GM23338 (cell line): ENCODE data around the gene TNFSF10. TPM values are rescaled to one million over a fixed set of nuclear protein-coding genes. Genes with fewer than 3 reads are reported as not detected.

Source experiments
- ATAC-seq: fragments of 200-7000 bp; cut with Tn5 transposase; 3 replicates; pipeline ENCODE4 v1.9.1; 2020
- DNase-seq: peaks from one replicate; pipeline ENCODE4 v3.0.0-alpha.2; 2015; ENCODE audit warnings: low spot score
- H2AFZ ChIP-seq: fragments of 200-600 bp; sonication (generic); 2 replicates; pipeline ENCODE4 v1.8.0; 2016; ENCODE audit warnings: antibody characterized with exemption, mild to moderate bottlenecking, moderate library complexity
- H3F3A ChIP-seq: fragments of 200-600 bp; sonication (generic); replicated peaks from 2 replicates; pipeline ENCODE4 v1.8.0; 2017; ENCODE audit warnings: antibody characterized with exemption, mixed run types, low read depth
- H3K27ac ChIP-seq: fragments of 200-600 bp; sonication (generic); 2 replicates; pipeline ENCODE4 v1.6.1; 2016; ENCODE audit warnings: low read depth
- H3K27me3 ChIP-seq: fragments of 200-600 bp; sonication (generic); 2 replicates; pipeline ENCODE4 v1.8.0; 2016; ENCODE audit warnings: mild to moderate bottlenecking, mixed run types, moderate library complexity; ENCODE audit not compliant: insufficient read depth
- H3K36me3 ChIP-seq: fragments of 200-600 bp; sonication (generic); 2 replicates; pipeline ENCODE4 v1.8.0; 2016; ENCODE audit warnings: mild to moderate bottlenecking; ENCODE audit not compliant: insufficient read depth
- H3K4me1 ChIP-seq: fragments of 200-600 bp; sonication (generic); 2 replicates; pipeline ENCODE4 v1.8.0; 2016; ENCODE audit warnings: mild to moderate bottlenecking, moderate library complexity; ENCODE audit not compliant: insufficient read depth
- H3K4me2 ChIP-seq: fragments of 200-600 bp; sonication (generic); 2 replicates; pipeline ENCODE4 v1.7.1; 2017; ENCODE audit warnings: mixed run types
- H3K4me3 ChIP-seq: fragments of 200-600 bp; sonication (generic); 2 replicates; pipeline ENCODE4 v1.6.1; 2016; ENCODE audit warnings: mixed run types
- H3K79me2 ChIP-seq: fragments of 200-600 bp; sonication (generic); replicated peaks from 2 replicates; pipeline ENCODE4 v1.8.0; 2017; ENCODE audit warnings: mild to moderate bottlenecking; ENCODE audit not compliant: insufficient read depth
- H3K9me2 ChIP-seq: fragments of 200-600 bp; sonication (generic); 2 replicates; pipeline ENCODE4 v1.8.0; 2017; ENCODE audit not compliant: insufficient read depth
- H4K20me1 ChIP-seq: fragments of 200-600 bp; sonication (generic); replicated peaks from 2 replicates; pipeline ENCODE4 v1.8.0; 2017; ENCODE audit warnings: mild to moderate bottlenecking; ENCODE audit not compliant: insufficient read depth
- H3K27ac Mint-ChIP-seq: 2 replicates; pipeline ENCODE4 v1.8.0; 2020; ENCODE audit warnings: inconsistent platforms, mild to moderate bottlenecking, moderate library complexity, mixed read lengths
- H3K27me3 Mint-ChIP-seq: 3 replicates; pipeline ENCODE4 v1.8.0; 2022; ENCODE audit warnings: low read depth, mild to moderate bottlenecking, moderate library complexity, mixed read lengths, inconsistent platforms; ENCODE audit not compliant: insufficient read depth, poor library complexity
- H3K36me3 Mint-ChIP-seq: 3 replicates; pipeline ENCODE4 v1.8.0; 2021; ENCODE audit warnings: low read depth, mild to moderate bottlenecking, inconsistent platforms, moderate library complexity, mixed read lengths
- H3K4me1 Mint-ChIP-seq: 3 replicates; pipeline ENCODE4 v1.8.0; 2020; ENCODE audit warnings: mild to moderate bottlenecking, inconsistent platforms, mixed read lengths
- H3K4me3 Mint-ChIP-seq: 3 replicates; pipeline ENCODE4 v1.8.0; 2021; ENCODE audit warnings: moderate library complexity, mild to moderate bottlenecking, inconsistent platforms, mixed read lengths
- H3K9me3 Mint-ChIP-seq: 3 replicates; pipeline ENCODE4 v1.8.0; 2020; ENCODE audit warnings: moderate library complexity, mild to moderate bottlenecking, inconsistent platforms, mixed read lengths
- CREB1 ChIP-seq: fragments of 250-450 bp; sonication (Bioruptor Pico); IDR thresholded peaks from 2 replicates; pipeline ENCODE4 v1.5.0; 2020; ENCODE audit warnings: low read depth, mild to moderate bottlenecking, moderate library complexity
- CTCF ChIP-seq, 2 experiments: fragments of 200-600 bp in 1 of 2; sonication (generic) in 1 of 2; conservative IDR thresholded peaks; 2 replicates each; pipeline versions ENCODE4 v1.5.1 to v1.6.1; 2016 to 2017; ENCODE audit warnings: antibody characterized with exemption in 2 of 2, low read depth in 2 of 2, mild to moderate bottlenecking in 2 of 2, moderate library complexity in 1 of 2
- ETS1 ChIP-seq: IDR thresholded peaks from 2 replicates; pipeline ENCODE4 v1.6.1; 2016; ENCODE audit warnings: antibody characterized with exemption
- EZH2 ChIP-seq: fragments of 200-600 bp; sonication (generic); IDR thresholded peaks from one replicate; pipeline ENCODE4 v1.8.0; 2017; ENCODE audit warnings: antibody characterized with exemption, mild to moderate bottlenecking, low read depth; ENCODE audit not compliant: unreplicated experiment
- EZH2phosphoT487 ChIP-seq: fragments of 200-600 bp; sonication (generic); IDR thresholded peaks from one replicate; pipeline ENCODE4 v1.8.1; 2018; ENCODE audit warnings: antibody characterized with exemption; ENCODE audit not compliant: unreplicated experiment
- JUNB ChIP-seq: IDR thresholded peaks from one replicate; pipeline ENCODE4 v1.6.1; 2016; ENCODE audit warnings: antibody characterized with exemption; ENCODE audit not compliant: unreplicated experiment
- NANOG ChIP-seq: IDR thresholded peaks from 2 replicates; pipeline ENCODE4 v1.6.1; 2016; ENCODE audit warnings: antibody characterized with exemption, borderline replicate concordance
- POLR2AphosphoS5 ChIP-seq: IDR thresholded peaks from 2 replicates; pipeline ENCODE4 v1.6.1; 2016; ENCODE audit warnings: antibody characterized with exemption, low read depth
- STAT1 ChIP-seq: IDR thresholded peaks from one replicate; pipeline ENCODE4 v1.6.1; 2016; ENCODE audit warnings: antibody characterized with exemption; ENCODE audit not compliant: unreplicated experiment
- ZNF114 ChIP-seq: fragments of 250-450 bp; sonication (Bioruptor Pico); IDR thresholded peaks from 2 replicates; pipeline ENCODE4 v1.5.0; 2020; ENCODE audit warnings: mild to moderate bottlenecking, moderate library complexity
- ZNF331 ChIP-seq: fragments of 250-450 bp; sonication (Bioruptor Pico); IDR thresholded peaks from 2 replicates; pipeline ENCODE4 v1.5.0; 2020; ENCODE audit warnings: low read depth, mild to moderate bottlenecking, moderate library complexity
- polyA plus RNA-seq: library from polyadenylated mRNA; unstranded; fragments of >200 nt; fragmentation: Nextera tagmentation; extraction: Ambion mirVana; gene quantifications from 2 replicates; pipeline ENCODE4 v1.2.1, GENCODE V29; 2016
- total RNA-seq: library from RNA; depleted of rRNA; stranded (reverse); fragments of >200 nt; shearing (Covaris generic); gene quantifications from 2 replicates; pipeline ENCODE4 v1.2.3, GENCODE V29; 2014
- TF ChIP-seq, protein P1 (sequence below): fragments of 250-450 bp; sonication (Bioruptor Pico); IDR thresholded peaks from 2 replicates; pipeline ENCODE4 v1.5.0; 2020; ENCODE audit warnings: mild to moderate bottlenecking, moderate library complexity
- TF ChIP-seq, protein P2 (sequence below): IDR thresholded peaks from one replicate; pipeline ENCODE4 v1.6.1; 2018; ENCODE audit warnings: antibody characterized with exemption; ENCODE audit not compliant: unreplicated experiment

The TNFSF10 gene
- total and polyA plus RNA-seq, 2 experiments from 2014 or later: 0.27 TPM; not detected in 1

GRCh38 chr3:172543884-172544283 is 20.7 kb upstream of the TNFSF10 start (continued):
- no peak for TF ChIP-seq EZH2phosphoT487
- TF ChIP-seq CREB1 (CRISPR knock-in tag): no peak
- no peak for TF ChIP-seq ZNF114 (CRISPR knock-in tag)

- Mint-ChIP-seq H3K27ac (no peak overlapping the region), H3K4me1 (no peaks in the 10 kb centered on the region; the same call in 1 of the 3 replicates), H3K36me3 (no peaks in the 10 kb centered on the region), H3K4me3 (no peak overlapping the region), H3K9me3 (no peaks in the 10 kb centered on the region), H3K27me3 (no peaks in the 10 kb centered on the region)
- ATAC-seq (no peak), DNase-seq (no peak)
- no peaks in the 10 kb centered on the region for H3K27me3 ChIP-seq
- no peaks in the 10 kb centered on the region for H3K36me3 ChIP-seq
- no peaks in the 10 kb centered on the region for H4K20me1 ChIP-seq
- no peak for TF ChIP-seq NANOG
- no peak for TF ChIP-seq JUNB
- TF ChIP-seq, protein P1, sequence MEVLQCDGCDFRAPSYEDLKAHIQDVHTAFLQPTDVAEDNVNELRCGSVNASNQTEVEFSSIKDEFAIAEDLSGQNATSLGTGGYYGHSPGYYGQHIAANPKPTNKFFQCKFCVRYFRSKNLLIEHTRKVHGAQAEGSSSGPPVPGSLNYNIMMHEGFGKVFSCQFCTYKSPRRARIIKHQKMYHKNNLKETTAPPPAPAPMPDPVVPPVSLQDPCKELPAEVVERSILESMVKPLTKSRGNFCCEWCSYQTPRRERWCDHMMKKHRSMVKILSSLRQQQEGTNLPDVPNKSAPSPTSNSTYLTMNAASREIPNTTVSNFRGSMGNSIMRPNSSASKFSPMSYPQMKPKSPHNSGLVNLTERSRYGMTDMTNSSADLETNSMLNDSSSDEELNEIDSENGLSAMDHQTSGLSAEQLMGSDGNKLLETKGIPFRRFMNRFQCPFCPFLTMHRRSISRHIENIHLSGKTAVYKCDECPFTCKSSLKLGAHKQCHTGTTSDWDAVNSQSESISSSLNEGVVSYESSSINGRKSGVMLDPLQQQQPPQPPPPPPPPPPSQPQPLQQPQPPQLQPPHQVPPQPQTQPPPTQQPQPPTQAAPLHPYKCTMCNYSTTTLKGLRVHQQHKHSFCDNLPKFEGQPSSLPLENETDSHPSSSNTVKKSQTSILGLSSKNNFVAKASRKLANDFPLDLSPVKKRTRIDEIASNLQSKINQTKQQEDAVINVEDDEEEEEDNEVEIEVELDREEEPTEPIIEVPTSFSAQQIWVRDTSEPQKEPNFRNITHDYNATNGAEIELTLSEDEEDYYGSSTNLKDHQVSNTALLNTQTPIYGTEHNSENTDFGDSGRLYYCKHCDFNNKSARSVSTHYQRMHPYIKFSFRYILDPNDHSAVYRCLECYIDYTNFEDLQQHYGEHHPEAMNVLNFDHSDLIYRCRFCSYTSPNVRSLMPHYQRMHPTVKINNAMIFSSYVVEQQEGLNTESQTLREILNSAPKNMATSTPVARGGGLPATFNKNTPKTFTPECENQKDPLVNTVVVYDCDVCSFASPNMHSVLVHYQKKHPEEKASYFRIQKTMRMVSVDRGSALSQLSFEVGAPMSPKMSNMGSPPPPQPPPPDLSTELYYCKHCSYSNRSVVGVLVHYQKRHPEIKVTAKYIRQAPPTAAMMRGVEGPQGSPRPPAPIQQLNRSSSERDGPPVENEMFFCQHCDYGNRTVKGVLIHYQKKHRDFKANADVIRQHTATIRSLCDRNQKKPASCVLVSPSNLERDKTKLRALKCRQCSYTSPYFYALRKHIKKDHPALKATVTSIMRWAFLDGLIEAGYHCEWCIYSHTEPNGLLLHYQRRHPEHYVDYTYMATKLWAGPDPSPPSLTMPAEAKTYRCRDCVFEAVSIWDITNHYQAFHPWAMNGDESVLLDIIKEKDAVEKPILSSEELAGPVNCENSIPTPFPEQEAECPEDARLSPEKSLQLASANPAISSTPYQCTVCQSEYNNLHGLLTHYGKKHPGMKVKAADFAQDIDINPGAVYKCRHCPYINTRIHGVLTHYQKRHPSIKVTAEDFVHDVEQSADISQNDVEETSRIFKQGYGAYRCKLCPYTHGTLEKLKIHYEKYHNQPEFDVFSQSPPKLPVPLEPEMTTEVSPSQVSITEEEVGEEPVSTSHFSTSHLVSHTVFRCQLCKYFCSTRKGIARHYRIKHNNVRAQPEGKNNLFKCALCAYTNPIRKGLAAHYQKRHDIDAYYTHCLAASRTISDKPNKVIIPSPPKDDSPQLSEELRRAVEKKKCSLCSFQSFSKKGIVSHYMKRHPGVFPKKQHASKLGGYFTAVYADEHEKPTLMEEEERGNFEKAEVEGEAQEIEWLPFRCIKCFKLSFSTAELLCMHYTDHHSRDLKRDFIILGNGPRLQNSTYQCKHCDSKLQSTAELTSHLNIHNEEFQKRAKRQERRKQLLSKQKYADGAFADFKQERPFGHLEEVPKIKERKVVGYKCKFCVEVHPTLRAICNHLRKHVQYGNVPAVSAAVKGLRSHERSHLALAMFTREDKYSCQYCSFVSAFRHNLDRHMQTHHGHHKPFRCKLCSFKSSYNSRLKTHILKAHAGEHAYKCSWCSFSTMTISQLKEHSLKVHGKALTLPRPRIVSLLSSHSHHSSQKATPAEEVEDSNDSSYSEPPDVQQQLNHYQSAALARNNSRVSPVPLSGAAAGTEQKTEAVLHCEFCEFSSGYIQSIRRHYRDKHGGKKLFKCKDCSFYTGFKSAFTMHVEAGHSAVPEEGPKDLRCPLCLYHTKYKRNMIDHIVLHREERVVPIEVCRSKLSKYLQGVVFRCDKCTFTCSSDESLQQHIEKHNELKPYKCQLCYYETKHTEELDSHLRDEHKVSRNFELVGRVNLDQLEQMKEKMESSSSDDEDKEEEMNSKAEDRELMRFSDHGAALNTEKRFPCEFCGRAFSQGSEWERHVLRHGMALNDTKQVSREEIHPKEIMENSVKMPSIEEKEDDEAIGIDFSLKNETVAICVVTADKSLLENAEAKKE (CRISPR knock-in tag): no peak
- no peak for TF ChIP-seq STAT1
- TF ChIP-seq EZH2phosphoT487: no peak
- TF ChIP-seq ZNF331 (CRISPR knock-in tag): no peak
- TF ChIP-seq CREB1 (CRISPR knock-in tag): no peak
- no peak for TF ChIP-seq ETS1
- no peak for TF ChIP-seq ZNF114 (CRISPR knock-in tag)
- TF ChIP-seq, protein P2, sequence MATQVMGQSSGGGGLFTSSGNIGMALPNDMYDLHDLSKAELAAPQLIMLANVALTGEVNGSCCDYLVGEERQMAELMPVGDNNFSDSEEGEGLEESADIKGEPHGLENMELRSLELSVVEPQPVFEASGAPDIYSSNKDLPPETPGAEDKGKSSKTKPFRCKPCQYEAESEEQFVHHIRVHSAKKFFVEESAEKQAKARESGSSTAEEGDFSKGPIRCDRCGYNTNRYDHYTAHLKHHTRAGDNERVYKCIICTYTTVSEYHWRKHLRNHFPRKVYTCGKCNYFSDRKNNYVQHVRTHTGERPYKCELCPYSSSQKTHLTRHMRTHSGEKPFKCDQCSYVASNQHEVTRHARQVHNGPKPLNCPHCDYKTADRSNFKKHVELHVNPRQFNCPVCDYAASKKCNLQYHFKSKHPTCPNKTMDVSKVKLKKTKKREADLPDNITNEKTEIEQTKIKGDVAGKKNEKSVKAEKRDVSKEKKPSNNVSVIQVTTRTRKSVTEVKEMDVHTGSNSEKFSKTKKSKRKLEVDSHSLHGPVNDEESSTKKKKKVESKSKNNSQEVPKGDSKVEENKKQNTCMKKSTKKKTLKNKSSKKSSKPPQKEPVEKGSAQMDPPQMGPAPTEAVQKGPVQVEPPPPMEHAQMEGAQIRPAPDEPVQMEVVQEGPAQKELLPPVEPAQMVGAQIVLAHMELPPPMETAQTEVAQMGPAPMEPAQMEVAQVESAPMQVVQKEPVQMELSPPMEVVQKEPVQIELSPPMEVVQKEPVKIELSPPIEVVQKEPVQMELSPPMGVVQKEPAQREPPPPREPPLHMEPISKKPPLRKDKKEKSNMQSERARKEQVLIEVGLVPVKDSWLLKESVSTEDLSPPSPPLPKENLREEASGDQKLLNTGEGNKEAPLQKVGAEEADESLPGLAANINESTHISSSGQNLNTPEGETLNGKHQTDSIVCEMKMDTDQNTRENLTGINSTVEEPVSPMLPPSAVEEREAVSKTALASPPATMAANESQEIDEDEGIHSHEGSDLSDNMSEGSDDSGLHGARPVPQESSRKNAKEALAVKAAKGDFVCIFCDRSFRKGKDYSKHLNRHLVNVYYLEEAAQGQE: no peak
- no peak for TF ChIP-seq EZH2
- no peak for TF ChIP-seq CTCF (conservative IDR thresholded peaks at IDR 0.05; ENCODE audit: low read depth in 2 of 2)
- TF ChIP-seq POLR2AphosphoS5: no peak
- H3K4me2 ChIP-seq: no peak overlapping the region
- no peak overlapping the region; the same call in 1 of the 2 replicates for H2AFZ ChIP-seq
- no peaks in the 10 kb centered on the region for H3F3A ChIP-seq
- no peak overlapping the region for H3K27ac ChIP-seq
- no peaks in the 10 kb centered on the region for H3K9me2 ChIP-seq
- no peak overlapping the region for H3K4me3 ChIP-seq
- no peaks in the 10 kb centered on the region for H3K4me1 ChIP-seq
- H3K79me2 ChIP-seq: no peaks in the 10 kb centered on the region
Observed at GRCh38 chr3:172543419-172543818, 20.2 kb upstream of the TNFSF10 start.
